ENCODE results near the gene SLC12A6. TPM values are rescaled to one million over a fixed set of nuclear protein-coding genes. Genes with fewer than 3 reads are reported as not detected.

Gene SLC12A6
- total RNA-seq, 4 donors from 2014 or later, result 26.9 to 36.9 (median 32.6) TPM

- H3K4me3 ChIP-seq, result peak overlapping the region in 3 of 4 donors; percentile 61 to 87 (median 72)
Observed at GRCh38 chr15:34341381-34342212, 4.0 kb upstream of the SLC12A6 start.

GRCh38 chr15:34339946-34340345 is 2.4 kb upstream of the SLC12A6 start:
- H3K9me3 ChIP-seq, result no peaks in the 10 kb centered on the region
- H3K4me1 ChIP-seq, result peaks cover 0 to 48% (median 16%) of the 10 kb centered on the region in 4 donors
- H3K4me3 ChIP-seq, result no peak overlapping the region
- DNase-seq (ENCODE audit: low spot score in 2 of 2), result no peak
- TF ChIP-seq EP300 (IDR thresholded peaks at IDR 0.05) (no peak), CTCF (IDR thresholded peaks at IDR 0.05) (no peak), POLR2A (IDR thresholded peaks at IDR 0.05) (no peak)
- no peak overlapping the region for H3K27ac ChIP-seq
- H3K36me3 ChIP-seq, result peaks cover 0 to 22% (median 0%) of the 10 kb centered on the region in 3 donors
- no peaks in the 10 kb centered on the region for H3K27me3 ChIP-seq
- WGBS, 2 donors, result 81 to 89% methylated on average over 3 of the region's 3 CpGs

More at GRCh38 chr15:34341381-34342212, 4.0 kb upstream of the SLC12A6 start:
- Histone ChIP-seq H3K36me3 (peaks cover 0 to 22% (median 0%) of the 10 kb centered on the region in 3 donors), H3K27ac (no peak overlapping the region), H3K9me3 (no peaks in the 10 kb centered on the region), H3K4me1 (peaks cover 0 to 35% (median 9%) of the 10 kb centered on the region in 4 donors), H3K27me3 (no peaks in the 10 kb centered on the region)
- WGBS, 2 donors, result 94 to 97% methylated on average over 15 of the region's 15 CpGs
- TF ChIP-seq POLR2A (IDR thresholded peaks at IDR 0.05) (no peak), EP300 (IDR thresholded peaks at IDR 0.05) (no peak)
- no peak for DNase-seq (ENCODE audit: low spot score in 2 of 2)

- no peaks in the 10 kb centered on the region for H3K9me3 ChIP-seq
- DNase-seq (ENCODE audit: low spot score in 2 of 2), result no peak
- peaks cover 0 to 64% (median 20%) of the 10 kb centered on the region in 4 donors for H3K4me1 ChIP-seq
- H3K27me3 ChIP-seq, result no peaks in the 10 kb centered on the region
- peaks cover 0 to 22% (median 0%) of the 10 kb centered on the region in 3 donors for H3K36me3 ChIP-seq
- TF ChIP-seq CTCF (IDR thresholded peaks at IDR 0.05), result no peak
- TF ChIP-seq EP300 (IDR thresholded peaks at IDR 0.05), result no peak
- no peak for TF ChIP-seq POLR2A (IDR thresholded peaks at IDR 0.05)
- peak overlapping the region; percentile 35 to 97 (median 75) for H3K4me3 ChIP-seq
- peak overlapping the region in 3 of 4 donors; percentile 74 to 95 (median 94) for H3K27ac ChIP-seq
- 72 to 75% methylated on average over 16 of the region's 16 CpGs for WGBS, 2 donors
Observed at GRCh38 chr15:34338347-34338746, 766 bp upstream of the SLC12A6 start.

- WGBS, 2 donors, result 3 to 5% methylated on average over 23 to 26 of the region's 26 CpGs
Observed at GRCh38 chr15:34336991-34337556, 507 bp downstream of the SLC12A6 start.

More at GRCh38 chr15:34336991-34337556, 507 bp downstream of the SLC12A6 start:
- Histone ChIP-seq H3K27me3 (no peaks in the 10 kb centered on the region), H3K4me3 (peak overlapping the region; percentile 61 to 97 (median 75)), H3K4me1 (peaks cover 0 to 61% (median 19%) of the 10 kb centered on the region in 4 donors), H3K36me3 (peaks cover 0 to 22% (median 0%) of the 10 kb centered on the region in 3 donors), H3K9me3 (no peaks in the 10 kb centered on the region), H3K27ac (peak overlapping the region; percentile 63 to 95 (median 84))
- TF ChIP-seq POLR2A (IDR thresholded peaks at IDR 0.05) (no peak), EP300 (IDR thresholded peaks at IDR 0.05) (no peak), CTCF (IDR thresholded peaks at IDR 0.05) (no peak)
- peak in 1 of 2 donors; percentile 19 for DNase-seq (ENCODE audit: low spot score in 2 of 2)

Measured in tibial nerve (tissue), 4 donors.